D341Med (cell line): ENCODE measurements around the gene NUP62.

Source experiments
- DNase-seq: peaks from one replicate; pipeline ENCODE4 v3.0.0; 2012; ENCODE audit warnings: low spot score

The NUP62 gene

GRCh38 chr19:49896863-49897621 is 32.3 kb downstream of the NUP62 start, which contains the start of gene IL4I1:
Gene IL4I1, minus strand, starts transcription at chr19:49896887. Its CDS starts 727 bp downstream, at chr19:49896160.
- DNase-seq: no peak

- DNase-seq: peak; percentile 37
These were observed 33.6 kb downstream of the NUP62 start for GRCh38 chr19:49895566-49896297.

- no peak for DNase-seq
These were observed 34.3 kb downstream of the NUP62 start for GRCh38 chr19:49894879-49895565.

GRCh38 chr19:49894011-49894664 is 35.2 kb downstream of the NUP62 start:
- DNase-seq: no peak

- DNase-seq: no peak
These were observed 36.6 kb downstream of the NUP62 start for GRCh38 chr19:49892716-49893115.

GRCh38 chr19:49891393-49891792 is 37.9 kb downstream of the NUP62 start:
- DNase-seq: no peak

GRCh38 chr19:49890349-49891311 is 38.7 kb downstream of the NUP62 start:
- DNase-seq: peak; percentile 56

- peak; percentile 34 for DNase-seq
These were observed 39.5 kb downstream of the NUP62 start for GRCh38 chr19:49889687-49890348.

- no peak for DNase-seq
These were observed 40.1 kb downstream of the NUP62 start for GRCh38 chr19:49889038-49889686.

- DNase-seq: no peak
These were observed 40.8 kb downstream of the NUP62 start for GRCh38 chr19:49888510-49888824.

GRCh38 chr19:49887665-49888509 is 41.4 kb downstream of the NUP62 start:
- DNase-seq: no peak

GRCh38 chr19:49887037-49887664 is 42.2 kb downstream of the NUP62 start:
- no peak for DNase-seq

GRCh38 chr19:49884760-49885159 is 44.5 kb downstream of the NUP62 start:
- no peak for DNase-seq

- no peak for DNase-seq
These were observed 45.2 kb downstream of the NUP62 start for GRCh38 chr19:49884109-49884508.

- DNase-seq: no peak
These were observed 46.2 kb downstream of the NUP62 start for GRCh38 chr19:49883094-49883493.

- no peak for DNase-seq
These were observed 46.7 kb downstream of the NUP62 start for GRCh38 chr19:49882643-49883042.

- no peak for DNase-seq
These were observed 47.5 kb downstream of the NUP62 start for GRCh38 chr19:49881672-49882394.

GRCh38 chr19:49881186-49881585 is 48.1 kb downstream of the NUP62 start:
- DNase-seq: no peak
